Astrocyte (in vitro differentiated cells and primary cell): ENCODE results near the gene SLC23A3.

ENCODE experiments used
- CTCF ChIP-seq: IDR thresholded peaks from 2 replicates; pipeline ENCODE4 v1.5.1; 2011; ENCODE audit warnings: low read depth, mild to moderate bottlenecking, inconsistent platforms, low read length, moderate library complexity; ENCODE audit not compliant: insufficient read depth
- EZH2 ChIP-seq: IDR thresholded peaks from 2 replicates; pipeline ENCODE4 v1.6.1; 2012; ENCODE audit warnings: mild to moderate bottlenecking, low read length, inconsistent platforms; ENCODE audit not compliant: insufficient read depth

DNA sequence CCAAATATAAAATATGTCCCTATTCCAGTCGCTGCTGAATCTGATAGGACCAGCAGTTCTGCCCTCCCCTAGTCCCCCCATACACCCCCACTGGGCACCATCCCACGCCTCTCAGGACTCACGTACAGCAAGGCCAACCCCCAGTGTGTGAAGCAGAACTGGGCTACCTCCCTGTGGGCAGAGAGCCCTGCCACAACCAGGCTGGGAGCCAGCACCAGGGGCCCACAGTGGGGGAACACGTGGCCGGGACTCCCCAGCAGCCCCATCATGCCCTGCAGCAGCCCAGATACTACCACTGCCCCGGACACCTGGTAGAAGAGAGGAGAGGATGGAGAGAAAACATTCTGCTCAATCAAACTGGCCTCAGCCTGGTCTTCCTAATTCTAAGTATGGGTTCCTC is 1.3 kb downstream of the SLC23A3 start:
- no peak for TF ChIP-seq CTCF
- no peak for TF ChIP-seq EZH2
